Activated B cell treated with CpG ODN at 0.5 μM for 24 hours (primary cell): ENCODE results near the gene ZMYND11. TPM values are rescaled to one million over a fixed set of nuclear protein-coding genes. Genes with fewer than 3 reads are reported as not detected.

ENCODE experiments used
- ATAC-seq: fragments of 200-7000 bp; cut with Tn5 transposase; one replicate; pipeline ENCODE4 v1.10.0; 2021; ENCODE audit warnings: low read depth, mild to moderate bottlenecking, moderate library complexity
- CTCF ChIA-PET: fragments of 350-600 bp; sonication (Branson Sonifier 250); formaldehyde crosslinking; loops from one replicate; lab custom pipeline; 2021; ENCODE audit warnings: antibody characterized with exemption; lab: Charles Lee
- POLR2A ChIA-PET: fragments of 350-600 bp; sonication (Branson Sonifier 250); formaldehyde crosslinking; loops from one replicate; lab custom pipeline; 2021; ENCODE audit warnings: antibody characterized with exemption; lab: Charles Lee
- DNase-seq: peaks from one replicate; pipeline ENCODE4 v3.0.0; 2022
- H3K27ac Mint-ChIP-seq: one replicate; pipeline ENCODE4 v1.8.0; 2020; ENCODE audit warnings: mixed read lengths
- H3K27me3 Mint-ChIP-seq: one replicate; pipeline ENCODE4 v1.8.0; 2021; ENCODE audit warnings: mixed read lengths
- H3K36me3 Mint-ChIP-seq: one replicate; pipeline ENCODE4 v1.8.0; 2021; ENCODE audit warnings: low read depth, mixed read lengths
- H3K4me1 Mint-ChIP-seq: one replicate; pipeline ENCODE4 v1.8.0; 2021; ENCODE audit warnings: mixed read lengths
- H3K4me3 Mint-ChIP-seq: one replicate; pipeline ENCODE4 v1.8.0; 2020; ENCODE audit warnings: mild to moderate bottlenecking, mixed read lengths
- H3K9me3 Mint-ChIP-seq: one replicate; pipeline ENCODE4 v1.8.0; 2020; ENCODE audit warnings: mixed read lengths
- CTCF ChIP-seq: fragments of 200-600 bp; IDR thresholded peaks from one replicate; pipeline ENCODE4 v1.8.0; 2022; ENCODE audit warnings: antibody characterized with exemption, mild to moderate bottlenecking
- intact Hi-C: fragments of 100-400 bp; cut with micrococcal nuclease; formaldehyde crosslinking; loops from one replicate; pipeline ENCODE4 v1.15.1; 2024
- total RNA-seq: library from RNA; stranded (reverse); gene quantifications from 2 replicates; pipeline ENCODE4 v1.2.3, GENCODE V29; 2022

Gene ZMYND11
- total RNA-seq, 1 donor from 2014 or later = 25.6 TPM

GRCh38 chr10:201328-201771 is 66.1 kb downstream of the ZMYND11 start:
- intact Hi-C loops = no loop called here
- ATAC-seq (no peak), DNase-seq (no peak)
- TF ChIP-seq CTCF = no peak
- H3K4me3 Mint-ChIP-seq = no peak overlapping the region
- peaks cover 6% of the 10 kb centered on the region for H3K36me3 Mint-ChIP-seq
- H3K27me3 Mint-ChIP-seq = no peaks in the 10 kb centered on the region
- ChIA-PET POLR2A (no interaction called here), CTCF (no interaction called here)
- H3K27ac Mint-ChIP-seq = no peak overlapping the region
- peaks cover 12% of the 10 kb centered on the region for H3K4me1 Mint-ChIP-seq
- H3K9me3 Mint-ChIP-seq = no peaks in the 10 kb centered on the region

- Mint-ChIP-seq H3K36me3 (peaks cover 32% of the 10 kb centered on the region), H3K9me3 (no peaks in the 10 kb centered on the region), H3K4me1 (no peaks in the 10 kb centered on the region), H3K27ac (no peak overlapping the region), H3K4me3 (no peak overlapping the region), H3K27me3 (no peaks in the 10 kb centered on the region)
- intact Hi-C loops = no loop called here
- ChIA-PET CTCF (no interaction called here), POLR2A (interaction anchor here (0.6 kb wide), 1 partner anchor 8 kb away, joined by 7 read pairs; no protein-coding TSS in a partner anchor)
- DNase-seq (no peak), ATAC-seq (no peak)
- TF ChIP-seq CTCF = no peak
Observed at GRCh38 chr10:208616-209015, 73.4 kb downstream of the ZMYND11 start.

- DNase-seq (no peak), ATAC-seq (no peak)
- no peak for TF ChIP-seq CTCF
- ChIA-PET CTCF (no interaction called here), POLR2A (no interaction called here)
- no peaks in the 10 kb centered on the region for H3K27me3 Mint-ChIP-seq
- peaks cover 32% of the 10 kb centered on the region for H3K36me3 Mint-ChIP-seq
- intact Hi-C loops = no loop called here
- no peak overlapping the region for H3K4me3 Mint-ChIP-seq
- no peaks in the 10 kb centered on the region for H3K9me3 Mint-ChIP-seq
- no peak overlapping the region for H3K27ac Mint-ChIP-seq
- H3K4me1 Mint-ChIP-seq = no peaks in the 10 kb centered on the region
Observed at GRCh38 chr10:209357-209756, 74.1 kb downstream of the ZMYND11 start.

GRCh38 chr10:210297-210696 is 75.0 kb downstream of the ZMYND11 start:
- H3K9me3 Mint-ChIP-seq = no peaks in the 10 kb centered on the region
- no peak for DNase-seq
- peaks cover 32% of the 10 kb centered on the region for H3K36me3 Mint-ChIP-seq
- no peaks in the 10 kb centered on the region for H3K4me1 Mint-ChIP-seq
- CTCF ChIA-PET = no interaction called here
- intact Hi-C loops = no loop called here
- no peaks in the 10 kb centered on the region for H3K27me3 Mint-ChIP-seq
- ATAC-seq = no peak
- no peak overlapping the region for H3K27ac Mint-ChIP-seq
- TF ChIP-seq CTCF = no peak
- POLR2A ChIA-PET = no interaction called here
- no peak overlapping the region for H3K4me3 Mint-ChIP-seq

GRCh38 chr10:215444-215843 is 80.2 kb downstream of the ZMYND11 start:
- Mint-ChIP-seq H3K4me3 (no peak overlapping the region), H3K27ac (no peak overlapping the region), H3K4me1 (peaks cover 5% of the 10 kb centered on the region), H3K9me3 (no peaks in the 10 kb centered on the region), H3K36me3 (peaks cover 16% of the 10 kb centered on the region), H3K27me3 (no peaks in the 10 kb centered on the region)
- no peak for TF ChIP-seq CTCF
- DNase-seq = no peak
- ChIA-PET POLR2A (no interaction called here), CTCF (no interaction called here)
- no peak for ATAC-seq
- intact Hi-C loops = no loop called here
